Parathyroid adenoma (tissue), 2 donors: Measurements from ENCODE around the gene BUD13.

Experiments
- H2AFZ ChIP-seq: fragments of 300-600 bp; sonication (generic); one replicate; pipeline ENCODE4 v1.7.0; 2017; ENCODE audit warnings: antibody characterized with exemption, mild to moderate bottlenecking
- H3K27ac ChIP-seq: fragments of 300-600 bp; sonication (generic); one replicate; pipeline ENCODE4 v1.7.0; 2017
- H3K27me3 ChIP-seq: fragments of 300-600 bp; sonication (generic); one replicate; pipeline ENCODE4 v1.7.0; 2017; ENCODE audit warnings: low read length; ENCODE audit not compliant: control insufficient read depth, insufficient read depth
- H3K36me3 ChIP-seq: fragments of 300-600 bp; sonication (generic); one replicate; pipeline ENCODE4 v1.7.0; 2017; ENCODE audit warnings: low read length; ENCODE audit not compliant: control insufficient read depth, insufficient read depth
- H3K4me1 ChIP-seq: fragments of 300-600 bp; sonication (generic); one replicate; pipeline ENCODE4 v1.7.0; 2017; ENCODE audit warnings: control low read depth
- H3K4me2 ChIP-seq: fragments of 300-600 bp; sonication (generic); one replicate; pipeline ENCODE4 v1.7.0; 2017; ENCODE audit warnings: low read length
- H3K4me3 ChIP-seq: fragments of 300-600 bp; sonication (generic); one replicate; pipeline ENCODE4 v1.7.0; 2017; ENCODE audit warnings: low read depth, low read length
- H3K79me2 ChIP-seq: fragments of 300-600 bp; sonication (generic); one replicate; pipeline ENCODE4 v1.7.0; 2017; ENCODE audit warnings: control low read depth
- H3K9ac ChIP-seq: fragments of 300-600 bp; sonication (generic); one replicate; pipeline ENCODE4 v1.7.0; 2017; ENCODE audit warnings: mild to moderate bottlenecking
- H3K9me3 ChIP-seq: fragments of 300-600 bp; sonication (generic); one replicate; pipeline ENCODE4 v1.7.0; 2017; ENCODE audit warnings: low read length; ENCODE audit not compliant: control insufficient read depth
- TF ChIP-seq, protein P1 (sequence below): fragments of 300-600 bp; sonication (generic); IDR thresholded peaks from one replicate; pipeline ENCODE4 v1.7.0; 2017; ENCODE audit warnings: antibody characterized with exemption, mild to moderate bottlenecking
- donor health status: primary hyperparathyroidism.

The BUD13 gene

DNA sequence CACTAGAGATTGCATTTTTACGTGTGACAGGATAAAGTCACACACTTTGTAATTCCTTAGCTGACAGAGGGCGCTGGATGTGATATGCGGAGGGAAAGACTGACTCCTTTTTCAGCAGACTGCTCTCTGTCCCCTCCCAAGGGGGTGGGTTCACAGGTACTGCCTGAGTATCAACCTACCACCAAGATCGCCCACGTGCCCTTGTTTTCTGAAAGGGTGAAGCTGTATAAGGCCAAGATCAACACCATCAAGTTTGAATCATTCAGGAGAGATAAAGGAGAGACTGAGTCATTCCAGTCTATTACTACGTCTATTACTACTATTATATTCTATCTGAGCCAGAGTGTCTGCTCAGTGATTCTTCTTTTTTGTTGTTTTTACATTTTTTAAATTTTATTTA, 30.7 kb downstream of the BUD13 start:
- Histone ChIP-seq H2AFZ (no peak overlapping the region), H3K36me3 (no peaks in the 10 kb centered on the region), H3K27me3 (no peaks in the 10 kb centered on the region), H3K4me3 (no peak overlapping the region), H3K27ac (no peak overlapping the region), H3K9me3 (no peaks in the 10 kb centered on the region), H3K4me1 (no peaks in the 10 kb centered on the region), H3K79me2 (no peaks in the 10 kb centered on the region), H3K9ac (no peak overlapping the region), H3K4me2 (no peak overlapping the region)
- TF ChIP-seq, protein P1, sequence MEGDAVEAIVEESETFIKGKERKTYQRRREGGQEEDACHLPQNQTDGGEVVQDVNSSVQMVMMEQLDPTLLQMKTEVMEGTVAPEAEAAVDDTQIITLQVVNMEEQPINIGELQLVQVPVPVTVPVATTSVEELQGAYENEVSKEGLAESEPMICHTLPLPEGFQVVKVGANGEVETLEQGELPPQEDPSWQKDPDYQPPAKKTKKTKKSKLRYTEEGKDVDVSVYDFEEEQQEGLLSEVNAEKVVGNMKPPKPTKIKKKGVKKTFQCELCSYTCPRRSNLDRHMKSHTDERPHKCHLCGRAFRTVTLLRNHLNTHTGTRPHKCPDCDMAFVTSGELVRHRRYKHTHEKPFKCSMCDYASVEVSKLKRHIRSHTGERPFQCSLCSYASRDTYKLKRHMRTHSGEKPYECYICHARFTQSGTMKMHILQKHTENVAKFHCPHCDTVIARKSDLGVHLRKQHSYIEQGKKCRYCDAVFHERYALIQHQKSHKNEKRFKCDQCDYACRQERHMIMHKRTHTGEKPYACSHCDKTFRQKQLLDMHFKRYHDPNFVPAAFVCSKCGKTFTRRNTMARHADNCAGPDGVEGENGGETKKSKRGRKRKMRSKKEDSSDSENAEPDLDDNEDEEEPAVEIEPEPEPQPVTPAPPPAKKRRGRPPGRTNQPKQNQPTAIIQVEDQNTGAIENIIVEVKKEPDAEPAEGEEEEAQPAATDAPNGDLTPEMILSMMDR: no peak

DNA sequence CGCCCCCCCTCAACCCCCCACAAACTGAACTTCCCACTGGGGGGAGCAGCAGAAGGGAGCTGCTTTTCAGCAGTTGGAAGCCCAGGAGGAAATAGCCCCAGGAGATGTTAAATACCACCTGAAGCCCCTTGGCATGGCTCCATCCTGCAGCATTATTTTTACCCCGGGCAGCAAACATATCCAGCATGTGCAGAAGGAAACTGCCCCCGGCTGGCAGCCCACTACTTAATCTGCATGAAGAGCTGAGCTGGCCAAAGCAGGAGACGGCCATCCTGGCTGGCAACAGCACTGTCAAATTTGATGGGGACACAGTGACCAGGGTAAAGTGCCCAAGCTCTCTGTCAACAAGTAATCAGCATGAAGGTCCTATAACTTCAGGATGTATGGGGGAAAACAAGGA, 32.0 kb downstream of the BUD13 start:
- Histone ChIP-seq H3K9me3 (no peaks in the 10 kb centered on the region), H3K4me1 (no peaks in the 10 kb centered on the region), H2AFZ (no peak overlapping the region), H3K27ac (no peak overlapping the region), H3K9ac (no peak overlapping the region), H3K36me3 (no peaks in the 10 kb centered on the region), H3K27me3 (no peaks in the 10 kb centered on the region), H3K4me2 (no peak overlapping the region), H3K79me2 (no peaks in the 10 kb centered on the region), H3K4me3 (no peak overlapping the region)
- TF ChIP-seq, protein P1: no peak

DNA sequence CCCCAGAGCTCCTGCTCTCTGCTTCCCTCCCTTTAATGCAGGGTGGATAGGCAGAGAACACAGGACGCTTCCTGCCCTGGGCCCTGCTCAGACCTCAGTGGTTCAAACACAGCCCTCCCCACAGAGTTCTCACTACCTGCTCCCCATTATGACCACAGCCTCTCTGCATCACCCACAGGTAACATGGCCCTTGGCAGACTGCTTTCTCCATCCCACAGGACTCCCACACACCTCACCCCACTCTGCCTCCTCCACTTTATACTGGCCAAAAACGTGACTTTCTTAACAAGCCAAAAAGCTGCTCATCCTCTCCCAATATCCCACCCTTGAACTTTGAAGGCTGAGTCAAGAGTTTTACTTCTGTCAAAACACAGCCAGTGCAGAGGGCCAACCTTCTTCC, 33.8 kb downstream of the BUD13 start:
- Histone ChIP-seq H3K27ac (no peak overlapping the region), H3K4me3 (no peak overlapping the region), H3K4me1 (no peaks in the 10 kb centered on the region), H3K4me2 (no peak overlapping the region), H2AFZ (no peak overlapping the region), H3K9me3 (no peaks in the 10 kb centered on the region), H3K79me2 (no peaks in the 10 kb centered on the region), H3K27me3 (no peaks in the 10 kb centered on the region), H3K36me3 (no peaks in the 10 kb centered on the region), H3K9ac (no peak overlapping the region)
- TF ChIP-seq, protein P1: no peak

DNA sequence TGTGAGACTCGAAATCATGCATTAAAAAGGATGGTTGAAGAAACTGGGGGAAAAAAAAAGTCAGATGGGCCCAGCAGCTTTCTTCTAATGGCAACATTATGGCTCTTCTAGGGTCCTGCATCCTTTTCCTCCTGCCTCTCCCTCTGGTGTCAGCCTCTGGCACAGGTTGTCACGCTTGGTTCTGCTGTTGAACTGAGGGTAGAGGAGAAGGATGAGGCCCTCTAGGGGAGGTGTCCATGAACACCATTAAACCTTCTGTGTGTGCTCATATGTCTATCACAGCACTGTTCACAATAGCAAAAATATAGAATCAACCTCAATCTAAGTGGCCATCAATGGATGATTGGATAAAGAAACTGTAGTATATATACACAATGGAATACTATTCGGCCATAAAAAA, 36.0 kb downstream of the BUD13 start:
- TF ChIP-seq, protein P1: no peak

DNA sequence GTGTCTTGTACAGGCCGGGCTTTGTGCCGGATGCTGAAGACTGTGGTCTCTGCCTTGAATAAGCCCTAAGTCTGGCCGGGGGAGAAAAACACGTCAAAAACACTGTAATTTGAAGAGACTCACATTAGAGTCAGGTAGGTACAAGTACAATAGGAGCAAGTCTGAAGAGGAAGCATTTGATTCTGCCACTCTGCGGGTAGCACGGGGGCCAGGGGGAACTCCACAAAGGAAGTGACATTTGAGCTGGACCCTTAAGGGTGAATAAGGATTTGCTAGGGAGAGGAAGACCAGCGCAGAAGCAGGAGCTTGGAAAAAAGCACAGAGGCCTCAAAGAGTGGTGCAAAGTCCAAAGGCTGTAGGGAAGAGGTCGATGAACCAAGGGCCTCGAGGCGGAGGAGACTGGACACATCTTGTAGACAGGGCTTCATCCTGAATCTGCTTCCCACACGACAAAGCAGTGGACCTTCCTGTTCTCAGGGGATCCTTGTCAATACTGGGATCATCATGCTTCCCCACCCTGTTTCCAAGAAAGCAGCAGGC, 38.7 kb downstream of the BUD13 start:
- no peak overlapping the region for H2AFZ ChIP-seq
- H3K9me3 ChIP-seq: no peaks in the 10 kb centered on the region
- TF ChIP-seq, protein P1: no peak
- no peaks in the 10 kb centered on the region for H3K27me3 ChIP-seq
- no peaks in the 10 kb centered on the region for H3K79me2 ChIP-seq
- no peak overlapping the region for H3K4me3 ChIP-seq
- H3K4me1 ChIP-seq: no peaks in the 10 kb centered on the region
- H3K4me2 ChIP-seq: no peak overlapping the region
- no peak overlapping the region for H3K27ac ChIP-seq
- H3K36me3 ChIP-seq: no peaks in the 10 kb centered on the region
- no peak overlapping the region for H3K9ac ChIP-seq

More for the DNA sequence above, 36.0 kb downstream of the BUD13 start:
- no peak overlapping the region for H3K27ac ChIP-seq
- no peaks in the 10 kb centered on the region for H3K27me3 ChIP-seq
- H2AFZ ChIP-seq: no peak overlapping the region
- no peak overlapping the region for H3K4me3 ChIP-seq
- H3K79me2 ChIP-seq: no peaks in the 10 kb centered on the region
- no peaks in the 10 kb centered on the region for H3K36me3 ChIP-seq
- H3K9ac ChIP-seq: no peak overlapping the region
- H3K4me2 ChIP-seq: no peak overlapping the region
- H3K4me1 ChIP-seq: no peaks in the 10 kb centered on the region
- no peaks in the 10 kb centered on the region for H3K9me3 ChIP-seq
